Glomerular endothelial cell (primary cell): ENCODE measurements around the gene KATNA1. TPM values are rescaled to one million over a fixed set of nuclear protein-coding genes. Genes with fewer than 3 reads are reported as not detected.

Experiments
- DNase-seq: peaks from one replicate; pipeline ENCODE4 v3.0.0-alpha.2; 2011; ENCODE audit warnings: low read depth, low spot score; ENCODE audit errors: extremely low read depth
- total RNA-seq: library from RNA; depleted of rRNA; stranded (reverse); fragments of >200 nt; gene quantifications from 2 replicates; pipeline ENCODE4 v1.2.3, GENCODE V29; 2015

KATNA1 gene
- total RNA-seq, 1 donor from 2014 or later: 18.8 TPM

- DNase-seq: no peak
Observed at GRCh38 chr6:149545258-149545753, 103.2 kb downstream of the KATNA1 start.

Other genes with a start within 250 kb of the KATNA1 start
- 1.4 and 1.9 TPM in 2 replicates for gene SUMO4, start 248.5 kb downstream of the KATNA1 start, total RNA-seq
- not detected in 2 replicates for gene ZC3H12D, start 163.7 kb downstream of the KATNA1 start, total RNA-seq
- gene PPIL4, start 102.7 kb downstream of the KATNA1 start, total RNA-seq: 21.6 and 27.6 TPM in 2 replicates
- gene GINM1, start 82.3 kb downstream of the KATNA1 start, total RNA-seq: 47.3 and 49.5 TPM in 2 replicates
- 18.6 and 32.1 TPM in 2 replicates for gene LATS1, start 69.4 kb upstream of the KATNA1 start, total RNA-seq
- 13.9 and 22.4 TPM in 2 replicates for gene NUP43, start 97.8 kb upstream of the KATNA1 start, total RNA-seq
- gene PCMT1, start 101.0 kb upstream of the KATNA1 start, total RNA-seq: 94.4 and 101 TPM in 2 replicates
- 16.8 and 26.0 TPM in 2 replicates for gene LRP11, start 215.6 kb upstream of the KATNA1 start, total RNA-seq
- gene RAET1E, start 249.4 kb upstream of the KATNA1 start, total RNA-seq: 0.39 TPM in 1 of 2 replicates, not detected in the other